GM12801 (cell line): Measurements from ENCODE around the gene ETV3L.

Source experiments
- TF ChIP-seq, protein P1 (sequence below): IDR thresholded peaks from one replicate; pipeline ENCODE4 v1.5.1; 2011; ENCODE audit warnings: control low read depth; ENCODE audit not compliant: insufficient read length; ENCODE audit errors: extremely low read depth

The ETV3L gene

DNA sequence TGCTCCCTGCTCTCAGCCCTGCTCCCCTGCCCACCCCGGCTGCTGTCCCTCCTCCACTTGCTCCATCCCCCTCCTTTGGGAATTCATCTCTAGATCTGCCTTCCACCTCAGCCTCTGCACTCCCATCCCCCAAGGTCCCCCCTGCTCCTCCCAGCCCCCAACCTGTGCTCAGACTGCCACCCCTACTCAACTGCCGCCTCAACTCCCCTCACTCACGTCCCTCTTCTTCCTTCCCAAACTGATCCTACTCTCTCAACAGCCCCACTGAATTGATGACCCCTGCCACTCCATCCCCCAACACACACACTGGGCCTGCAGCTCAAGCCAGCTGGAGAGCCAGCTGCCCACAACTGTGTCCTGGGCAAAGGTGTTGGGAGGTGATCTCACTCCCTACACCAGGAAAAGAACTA lies 15.8 kb upstream of the ETV3L start:
- TF ChIP-seq, protein P1, sequence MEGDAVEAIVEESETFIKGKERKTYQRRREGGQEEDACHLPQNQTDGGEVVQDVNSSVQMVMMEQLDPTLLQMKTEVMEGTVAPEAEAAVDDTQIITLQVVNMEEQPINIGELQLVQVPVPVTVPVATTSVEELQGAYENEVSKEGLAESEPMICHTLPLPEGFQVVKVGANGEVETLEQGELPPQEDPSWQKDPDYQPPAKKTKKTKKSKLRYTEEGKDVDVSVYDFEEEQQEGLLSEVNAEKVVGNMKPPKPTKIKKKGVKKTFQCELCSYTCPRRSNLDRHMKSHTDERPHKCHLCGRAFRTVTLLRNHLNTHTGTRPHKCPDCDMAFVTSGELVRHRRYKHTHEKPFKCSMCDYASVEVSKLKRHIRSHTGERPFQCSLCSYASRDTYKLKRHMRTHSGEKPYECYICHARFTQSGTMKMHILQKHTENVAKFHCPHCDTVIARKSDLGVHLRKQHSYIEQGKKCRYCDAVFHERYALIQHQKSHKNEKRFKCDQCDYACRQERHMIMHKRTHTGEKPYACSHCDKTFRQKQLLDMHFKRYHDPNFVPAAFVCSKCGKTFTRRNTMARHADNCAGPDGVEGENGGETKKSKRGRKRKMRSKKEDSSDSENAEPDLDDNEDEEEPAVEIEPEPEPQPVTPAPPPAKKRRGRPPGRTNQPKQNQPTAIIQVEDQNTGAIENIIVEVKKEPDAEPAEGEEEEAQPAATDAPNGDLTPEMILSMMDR: no peak

DNA sequence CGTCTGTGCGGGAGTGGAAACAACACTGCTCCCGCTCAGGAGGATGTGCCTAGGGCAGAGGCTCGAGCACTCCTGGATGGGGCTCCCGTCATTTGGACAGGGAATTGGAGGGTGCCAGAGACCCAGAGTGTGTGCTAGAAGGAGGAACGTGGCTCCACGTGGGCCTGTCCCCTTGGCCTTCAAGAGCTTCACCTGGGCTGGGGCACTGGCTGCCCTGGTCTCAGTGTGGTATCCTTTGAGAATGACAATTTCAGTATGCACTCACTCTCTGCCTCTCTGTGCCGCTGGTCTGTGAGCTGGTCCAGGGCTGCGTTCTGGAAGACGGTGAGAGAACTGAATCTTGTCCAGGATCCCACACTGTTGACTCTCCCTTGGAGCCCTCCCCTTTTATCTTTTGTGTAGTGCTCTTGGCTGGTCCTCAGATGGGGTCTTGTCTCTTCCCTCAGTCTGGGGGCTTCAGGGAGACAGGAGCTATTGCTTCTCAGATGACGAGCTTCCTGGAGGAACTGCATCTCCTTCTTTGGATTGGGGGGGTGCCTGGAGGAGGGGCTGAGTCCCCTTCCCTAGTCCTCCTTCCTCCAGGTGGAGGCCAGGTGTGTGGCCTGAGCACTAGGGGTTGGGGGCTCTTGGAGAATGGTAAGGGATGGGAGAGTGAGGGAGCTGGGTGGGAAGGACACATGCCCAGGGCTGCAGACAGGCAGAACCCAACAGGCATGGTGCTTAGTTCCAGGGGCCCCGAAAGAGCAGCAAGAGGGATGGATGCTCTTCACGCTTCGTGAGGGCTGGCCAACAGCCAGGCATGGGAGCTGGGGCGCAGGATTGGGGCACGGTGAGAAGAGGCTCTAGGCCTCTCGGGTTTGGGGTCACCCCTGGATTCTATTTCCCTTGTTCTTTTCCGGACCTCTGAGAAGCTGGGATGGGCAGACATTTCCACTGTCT lies 14.8 kb upstream of the ETV3L start:
- TF ChIP-seq, protein P1: no peak

DNA sequence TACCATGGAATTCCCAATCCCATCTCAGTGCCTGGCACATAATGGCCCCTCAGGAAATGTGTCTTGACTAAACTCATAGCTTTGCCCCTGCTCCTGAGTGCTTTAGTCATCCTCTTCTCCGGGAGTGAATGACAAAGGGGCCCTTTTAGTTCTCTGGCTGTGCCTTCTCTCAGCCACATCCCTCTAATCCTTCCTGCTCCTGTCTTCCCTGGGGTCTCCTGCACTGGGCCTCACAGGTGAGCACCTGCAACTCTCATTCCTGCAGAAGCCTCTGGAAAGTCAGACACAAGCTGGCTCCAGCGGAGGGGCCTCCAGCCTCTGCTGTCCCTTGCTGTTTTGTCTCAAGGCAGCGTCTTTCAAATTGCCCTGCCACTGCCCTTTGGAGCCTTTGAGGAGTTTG lies 14.0 kb upstream of the ETV3L start:
- TF ChIP-seq, protein P1: no peak

DNA sequence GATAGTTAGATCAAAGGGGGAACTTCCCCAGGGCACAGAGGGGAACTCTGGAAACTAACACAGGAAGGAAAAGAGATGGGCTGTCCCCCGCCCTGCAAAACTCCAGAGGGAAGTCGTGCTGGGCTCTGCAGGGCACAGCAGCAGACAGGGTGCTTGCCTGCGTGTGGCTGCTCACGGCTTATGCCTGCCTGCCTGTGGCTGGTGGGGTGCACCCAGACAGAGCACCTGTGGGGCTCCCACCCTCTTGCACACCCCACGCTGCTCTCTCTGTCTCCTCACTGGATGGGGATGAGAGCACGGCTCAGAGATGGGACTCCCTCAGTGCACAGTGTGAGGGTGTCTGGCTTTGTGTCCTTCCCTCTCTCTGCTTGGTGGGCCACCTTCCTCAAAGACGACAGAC lies 13.5 kb upstream of the ETV3L start:
- TF ChIP-seq, protein P1: no peak

DNA sequence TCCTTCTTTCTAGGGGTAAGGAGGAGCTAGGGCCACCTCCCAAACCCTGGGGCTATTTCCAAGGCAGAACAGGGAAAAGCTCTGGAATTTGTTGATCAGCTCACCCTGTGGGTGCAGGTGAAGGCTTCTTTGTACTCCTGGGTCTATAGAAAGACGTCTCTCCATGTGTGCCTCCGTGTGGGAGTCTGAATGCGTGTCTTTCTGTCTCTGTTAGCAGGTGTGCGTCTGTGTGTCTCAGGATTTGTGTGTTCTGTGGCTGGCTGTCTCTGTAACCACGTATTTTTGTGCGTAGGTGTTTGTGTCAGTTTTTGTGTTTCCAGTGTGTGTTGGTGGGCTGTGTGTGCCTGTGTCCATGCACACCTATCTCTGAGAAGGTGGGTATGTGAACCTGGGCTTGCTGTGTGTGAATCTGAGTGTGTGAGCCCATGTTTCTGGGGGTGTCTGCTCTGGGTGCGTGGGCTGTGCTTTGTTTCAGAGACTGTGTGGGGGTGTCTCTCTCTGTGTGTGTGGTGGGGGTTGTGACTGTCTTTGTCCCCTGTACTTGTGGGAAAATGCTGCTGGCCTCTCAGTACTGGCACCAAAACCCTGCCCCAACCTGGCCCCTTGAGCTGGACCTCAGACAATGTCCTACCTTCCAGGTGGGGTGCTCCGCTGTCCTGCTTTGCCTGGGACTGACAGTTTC lies 12.7 kb upstream of the ETV3L start:
- TF ChIP-seq, protein P1: no peak

DNA sequence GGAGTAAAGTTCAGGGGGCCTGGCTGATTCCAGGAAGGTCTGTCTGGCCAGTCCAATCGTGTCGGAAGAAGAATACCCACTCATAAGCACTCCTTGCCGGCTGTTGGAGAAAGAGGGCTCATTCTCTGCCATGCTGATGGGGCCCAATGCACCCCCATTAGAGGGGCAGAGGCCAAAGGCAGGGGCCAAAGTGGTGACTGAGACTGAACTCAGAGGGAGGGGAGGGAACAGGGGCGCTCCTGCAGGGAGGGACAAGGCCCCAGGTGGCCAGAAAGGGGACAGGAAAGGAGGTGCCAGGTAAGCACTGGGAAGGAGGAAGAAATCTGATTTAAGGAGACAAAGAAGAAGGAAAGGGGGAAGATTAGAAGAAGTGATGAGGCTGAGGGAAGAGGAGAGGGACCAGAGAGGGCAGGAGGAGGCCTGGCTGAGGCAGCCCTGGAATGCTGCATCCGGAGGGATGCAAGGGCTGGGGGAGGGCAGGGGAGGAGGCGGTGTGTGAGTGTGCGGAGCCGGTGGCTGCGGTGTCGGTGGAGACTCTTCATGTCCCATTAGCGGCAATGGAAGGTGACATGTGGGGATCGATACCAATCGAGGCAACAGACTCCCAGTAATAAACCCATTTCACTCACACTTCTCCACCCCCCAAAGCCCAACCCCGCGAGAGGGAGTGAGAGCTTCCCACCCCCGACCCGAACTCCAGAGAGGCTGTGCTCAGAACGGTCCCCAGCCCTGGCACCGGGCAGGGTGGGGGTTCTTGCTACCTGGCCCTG lies 12.0 kb upstream of the ETV3L start:
- TF ChIP-seq, protein P1: no peak

DNA sequence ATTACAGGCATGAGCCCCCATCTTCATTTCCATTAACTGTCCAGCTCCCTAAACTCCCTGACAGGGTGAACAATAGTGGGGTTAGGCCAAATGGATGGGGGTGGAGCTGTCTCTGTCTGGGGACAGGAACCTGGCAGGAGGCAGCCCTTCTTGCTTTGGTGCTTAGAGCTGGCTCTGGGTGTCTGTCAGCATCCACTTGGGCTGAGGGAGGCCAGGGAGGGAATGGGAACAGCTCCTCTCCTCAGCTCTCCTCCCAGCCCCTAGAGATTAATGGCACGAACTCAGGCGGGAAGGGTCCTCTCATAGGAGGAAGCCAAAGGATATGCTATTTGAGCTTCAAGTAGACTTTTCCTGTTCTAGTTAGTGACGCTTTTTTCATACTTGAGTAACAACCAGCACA lies 11.1 kb upstream of the ETV3L start:
- TF ChIP-seq, protein P1: no peak
